Measurements from ENCODE around the gene METTL6.
"Not testable (repeated sequence)": the region's sequence is repeated elsewhere in the genome, so short reads cannot be mapped to it uniquely, and the experiment has no call there.

Gene METTL6

DNA sequence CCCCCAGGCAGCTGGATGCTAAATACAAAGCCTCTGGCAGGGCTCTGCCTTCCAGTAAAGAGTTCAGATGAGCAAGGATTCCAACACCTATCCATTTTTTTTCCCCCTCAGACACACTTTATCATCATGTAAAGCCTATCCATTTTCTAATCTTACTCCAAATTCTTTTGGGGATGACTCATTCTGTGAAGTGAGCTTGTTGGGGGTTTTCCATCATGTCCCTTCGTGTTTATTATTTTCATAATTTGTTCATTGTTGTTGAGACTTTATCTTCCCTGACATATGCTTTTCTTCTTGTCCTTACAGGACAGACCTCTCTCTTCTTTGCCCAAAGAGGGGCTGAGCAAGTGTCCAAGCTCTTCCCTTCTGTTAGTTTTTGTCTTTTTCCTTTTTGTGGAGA is 60.3 kb downstream of the METTL6 start:
- Histone ChIP-seq H3K4me3 (ENCODE audit: low read length) (no peak overlapping the region), H3K27me3 (ENCODE audit: control insufficient read depth, low read length) (no peaks in the 10 kb centered on the region), H4K20me1 (ENCODE audit: control insufficient read depth, insufficient read depth, low read depth, low read length) (no peaks in the 10 kb centered on the region), H3K79me2 (ENCODE audit: control insufficient read depth, low read length) (no peaks in the 10 kb centered on the region), H3K9me3 (ENCODE audit: control insufficient read depth, insufficient read depth, low read length) (no peaks in the 10 kb centered on the region), H3K9me2 (replicated peaks; ENCODE audit: control insufficient read depth, low read length) (no peaks in the 10 kb centered on the region), H3K27ac (ENCODE audit: low read depth, low read length) (no peak overlapping the region), H3K4me1 (ENCODE audit: control insufficient read depth, low read length) (peaks cover 40% of the 10 kb centered on the region), H3K36me3 (ENCODE audit: control insufficient read depth, low read length) (no peaks in the 10 kb centered on the region), H3F3A (ENCODE audit: control insufficient read depth, insufficient read depth) (peaks cover 10% of the 10 kb centered on the region), H3K4me2 (ENCODE audit: low read length) (no peak overlapping the region)
- TF ChIP-seq EZH2phosphoT487 (IDR thresholded peaks at IDR 0.05; ENCODE audit: borderline replicate concordance, low read length): no peak
- TF ChIP-seq, protein P1, sequence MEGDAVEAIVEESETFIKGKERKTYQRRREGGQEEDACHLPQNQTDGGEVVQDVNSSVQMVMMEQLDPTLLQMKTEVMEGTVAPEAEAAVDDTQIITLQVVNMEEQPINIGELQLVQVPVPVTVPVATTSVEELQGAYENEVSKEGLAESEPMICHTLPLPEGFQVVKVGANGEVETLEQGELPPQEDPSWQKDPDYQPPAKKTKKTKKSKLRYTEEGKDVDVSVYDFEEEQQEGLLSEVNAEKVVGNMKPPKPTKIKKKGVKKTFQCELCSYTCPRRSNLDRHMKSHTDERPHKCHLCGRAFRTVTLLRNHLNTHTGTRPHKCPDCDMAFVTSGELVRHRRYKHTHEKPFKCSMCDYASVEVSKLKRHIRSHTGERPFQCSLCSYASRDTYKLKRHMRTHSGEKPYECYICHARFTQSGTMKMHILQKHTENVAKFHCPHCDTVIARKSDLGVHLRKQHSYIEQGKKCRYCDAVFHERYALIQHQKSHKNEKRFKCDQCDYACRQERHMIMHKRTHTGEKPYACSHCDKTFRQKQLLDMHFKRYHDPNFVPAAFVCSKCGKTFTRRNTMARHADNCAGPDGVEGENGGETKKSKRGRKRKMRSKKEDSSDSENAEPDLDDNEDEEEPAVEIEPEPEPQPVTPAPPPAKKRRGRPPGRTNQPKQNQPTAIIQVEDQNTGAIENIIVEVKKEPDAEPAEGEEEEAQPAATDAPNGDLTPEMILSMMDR (IDR thresholded peaks at IDR 0.05; ENCODE audit: low read depth, low read length, poor library complexity, severe bottlenecking): no peak

DNA sequence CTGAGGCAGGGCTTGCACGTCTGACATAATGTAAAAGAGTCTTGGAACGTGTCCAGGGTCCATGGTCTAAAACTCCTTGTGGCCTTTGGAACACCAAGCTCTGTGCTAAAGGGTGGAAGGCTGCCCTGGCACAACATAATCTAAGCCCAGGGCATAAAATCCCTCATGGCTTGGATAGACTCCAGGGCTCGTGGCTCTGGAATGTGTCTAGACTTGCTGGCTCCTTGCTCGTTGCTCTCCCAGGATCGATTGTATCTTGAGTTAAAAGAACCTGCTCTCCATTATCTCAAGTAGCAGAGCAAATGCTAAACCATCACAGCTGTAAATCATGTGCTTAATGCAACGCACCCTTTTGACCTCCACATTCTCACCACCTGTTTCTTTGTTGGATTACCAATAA is 63.3 kb downstream of the METTL6 start:
- H3K36me3 ChIP-seq (ENCODE audit: control insufficient read depth, low read length); H3K27me3 ChIP-seq (ENCODE audit: control insufficient read depth, low read length); H3K79me2 ChIP-seq (ENCODE audit: control insufficient read depth, low read length); H3K9me2 ChIP-seq (replicated peaks; ENCODE audit: control insufficient read depth, low read length); H3K9me3 ChIP-seq (ENCODE audit: control insufficient read depth, insufficient read depth, low read length); H4K20me1 ChIP-seq (ENCODE audit: control insufficient read depth, insufficient read depth, low read depth, low read length); H3K27ac ChIP-seq (ENCODE audit: low read depth, low read length); H3K4me3 ChIP-seq (ENCODE audit: low read length); H3K4me2 ChIP-seq (ENCODE audit: low read length): not testable (repeated sequence)
- peaks cover 22% of the 10 kb centered on the region for H3F3A ChIP-seq (ENCODE audit: control insufficient read depth, insufficient read depth)
- peaks cover 59% of the 10 kb centered on the region for H3K4me1 ChIP-seq (ENCODE audit: control insufficient read depth, low read length)

DNA sequence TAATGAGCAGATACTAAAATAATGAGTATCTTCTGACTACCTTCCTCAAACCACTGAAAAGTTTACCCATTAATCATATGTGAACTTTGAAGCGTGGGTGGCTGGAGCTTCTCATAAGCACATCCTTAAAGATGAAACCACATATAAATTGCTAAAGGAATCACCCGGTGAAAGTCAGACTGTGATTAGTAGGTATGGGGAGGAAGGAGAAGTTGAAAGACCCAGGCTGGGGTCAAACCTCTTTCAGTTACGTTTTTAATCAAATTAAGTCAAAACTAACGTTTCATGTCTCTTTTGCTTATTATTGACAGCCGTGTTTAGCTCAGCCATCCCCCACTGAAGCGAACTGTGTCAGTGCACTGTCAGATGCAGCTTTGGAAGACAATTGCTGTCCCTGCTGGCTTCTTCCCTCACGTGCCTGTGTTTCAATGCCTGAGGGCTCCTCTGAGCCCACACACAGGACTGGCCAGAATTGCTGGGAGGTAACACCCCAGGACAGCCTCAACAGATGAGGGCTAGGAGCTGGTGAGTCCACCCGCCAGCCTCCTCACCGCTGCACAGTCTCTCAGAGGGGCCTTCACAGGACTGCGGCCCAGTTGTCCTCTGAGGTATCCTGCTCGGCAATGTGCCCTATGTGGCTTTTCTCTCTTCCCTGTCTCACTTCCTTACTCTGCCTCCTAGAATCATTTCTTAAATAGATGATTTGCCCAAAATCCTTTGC is 65.7 kb downstream of the METTL6 start:
- H3K36me3 ChIP-seq (ENCODE audit: control insufficient read depth, low read length): no peaks in the 10 kb centered on the region
- H3K4me1 ChIP-seq (ENCODE audit: control insufficient read depth, low read length): peaks cover 44% of the 10 kb centered on the region
- no peaks in the 10 kb centered on the region for H4K20me1 ChIP-seq (ENCODE audit: control insufficient read depth, insufficient read depth, low read depth, low read length)
- no peaks in the 10 kb centered on the region for H3K9me3 ChIP-seq (ENCODE audit: control insufficient read depth, insufficient read depth, low read length)
- H3K4me2 ChIP-seq (ENCODE audit: low read length): peak overlapping the region; percentile 76
- peak overlapping the region; percentile 94 for H3K27ac ChIP-seq (ENCODE audit: low read depth, low read length)
- peak overlapping the region; percentile 54 for H3K4me3 ChIP-seq (ENCODE audit: low read length)
- H3K9me2 ChIP-seq (replicated peaks; ENCODE audit: control insufficient read depth, low read length): no peaks in the 10 kb centered on the region
- H3F3A ChIP-seq (ENCODE audit: control insufficient read depth, insufficient read depth): peaks cover 22% of the 10 kb centered on the region
- H3K27me3 ChIP-seq (ENCODE audit: control insufficient read depth, low read length): no peaks in the 10 kb centered on the region
- no peaks in the 10 kb centered on the region for H3K79me2 ChIP-seq (ENCODE audit: control insufficient read depth, low read length)
- TF ChIP-seq EZH2phosphoT487 (IDR thresholded peaks at IDR 0.05; ENCODE audit: borderline replicate concordance, low read length): no peak
- TF ChIP-seq, protein P1 (IDR thresholded peaks at IDR 0.05; ENCODE audit: low read depth, low read length, poor library complexity, severe bottlenecking): no peak

DNA sequence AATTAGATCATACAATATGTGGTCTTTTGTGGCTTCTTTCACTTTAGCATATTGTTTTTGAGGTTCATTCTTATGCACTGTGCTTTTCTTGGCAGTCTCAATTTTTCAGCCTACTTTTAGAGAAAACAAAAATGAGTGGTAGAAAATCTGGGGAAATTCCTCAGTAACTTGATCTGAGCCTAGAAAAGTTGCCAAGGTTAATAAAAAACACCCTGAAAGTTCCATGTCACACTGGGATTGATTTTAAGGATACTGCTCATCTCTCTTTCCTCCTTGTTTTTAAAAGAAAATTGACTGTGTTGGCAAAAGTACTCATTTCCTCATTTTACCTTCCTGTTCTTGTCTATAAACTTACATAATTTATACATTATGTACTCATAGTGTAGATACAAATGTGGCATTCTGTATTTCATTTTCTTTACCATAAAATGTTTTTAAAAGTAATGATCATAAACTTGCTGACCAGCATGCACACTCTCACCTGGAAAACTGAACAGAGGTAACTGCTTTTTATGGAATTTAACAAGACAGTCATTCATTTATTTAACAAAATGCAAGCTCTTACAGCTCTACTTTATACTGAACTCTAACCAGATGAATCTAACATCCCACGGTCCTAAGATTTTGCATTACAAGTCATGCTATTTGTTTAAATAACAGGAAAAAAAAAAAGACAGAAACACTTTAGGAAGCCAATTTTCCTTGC is 66.4 kb downstream of the METTL6 start:
- H3F3A ChIP-seq (ENCODE audit: control insufficient read depth, insufficient read depth): peaks cover 22% of the 10 kb centered on the region
- H3K4me2 ChIP-seq (ENCODE audit: low read length): peak overlapping the region; percentile 76

More for the DNA sequence above, 66.4 kb downstream of the METTL6 start:
- no peaks in the 10 kb centered on the region for H3K27me3 ChIP-seq (ENCODE audit: control insufficient read depth, low read length)
- no peak for TF ChIP-seq EZH2phosphoT487 (IDR thresholded peaks at IDR 0.05; ENCODE audit: borderline replicate concordance, low read length)
- TF ChIP-seq, protein P1 (IDR thresholded peaks at IDR 0.05; ENCODE audit: low read depth, low read length, poor library complexity, severe bottlenecking): no peak
- H3K4me3 ChIP-seq (ENCODE audit: low read length): peak overlapping the region; percentile 54
- H3K36me3 ChIP-seq (ENCODE audit: control insufficient read depth, low read length): no peaks in the 10 kb centered on the region
- H3K9me3 ChIP-seq (ENCODE audit: control insufficient read depth, insufficient read depth, low read length): no peaks in the 10 kb centered on the region
- no peaks in the 10 kb centered on the region for H3K9me2 ChIP-seq (replicated peaks; ENCODE audit: control insufficient read depth, low read length)
- peak overlapping the region; percentile 94 for H3K27ac ChIP-seq (ENCODE audit: low read depth, low read length)
- no peaks in the 10 kb centered on the region for H3K79me2 ChIP-seq (ENCODE audit: control insufficient read depth, low read length)
- H3K4me1 ChIP-seq (ENCODE audit: control insufficient read depth, low read length): peaks cover 51% of the 10 kb centered on the region
- H4K20me1 ChIP-seq (ENCODE audit: control insufficient read depth, insufficient read depth, low read depth, low read length): no peaks in the 10 kb centered on the region
